OCI-LY1 (cell line): ENCODE results near the gene EVA1A.

Source experiments
- H2AFZ ChIP-seq: fragments of 200-600 bp; sonication (generic), shearing (Covaris generic); 2 replicates; pipeline ENCODE4 v1.6.0; 2014; ENCODE audit warnings: antibody characterized with exemption, mild to moderate bottlenecking, low read length
- H3F3A ChIP-seq: fragments of 200-600 bp; sonication (generic), shearing (Covaris generic); 2 replicates; pipeline ENCODE4 v1.6.0; 2014; ENCODE audit warnings: mild to moderate bottlenecking, antibody characterized with exemption, low read length, moderate library complexity; ENCODE audit not compliant: insufficient read depth
- H3K27ac ChIP-seq: fragments of 200-600 bp; sonication (generic); 2 replicates; pipeline ENCODE4 v1.5.1; 2014; ENCODE audit warnings: low read length, mixed run types, mild to moderate bottlenecking, low read depth; ENCODE audit not compliant: poor library complexity, severe bottlenecking
- H3K27me3 ChIP-seq: fragments of 200-600 bp; sonication (generic); 2 replicates; pipeline ENCODE4 v1.6.0; 2014; ENCODE audit warnings: antibody characterized with exemption, mild to moderate bottlenecking, low read length, moderate library complexity; ENCODE audit not compliant: insufficient read depth
- H3K36me3 ChIP-seq: fragments of 200-600 bp; sonication (generic); 2 replicates; pipeline ENCODE4 v1.6.1; 2014; ENCODE audit warnings: mild to moderate bottlenecking, antibody characterized with exemption, low read length, moderate library complexity, mixed read lengths; ENCODE audit not compliant: insufficient read depth
- H3K4me1 ChIP-seq: fragments of 200-600 bp; sonication (generic); 2 replicates; pipeline ENCODE4 v1.5.1; 2014; ENCODE audit warnings: mild to moderate bottlenecking, low read length, moderate library complexity; ENCODE audit not compliant: insufficient read depth, severe bottlenecking
- H3K4me2 ChIP-seq: fragments of 200-600 bp; sonication (generic), shearing (Covaris generic); 2 replicates; pipeline ENCODE4 v1.6.1; 2014; ENCODE audit warnings: low read length
- H3K4me3 ChIP-seq: fragments of 200-600 bp; sonication (generic); 2 replicates; pipeline ENCODE4 v1.5.1; 2014; ENCODE audit warnings: low read length, low read depth, mild to moderate bottlenecking, mixed read lengths; ENCODE audit not compliant: poor library complexity, severe bottlenecking
- H3K79me2 ChIP-seq: fragments of 200-600 bp; shearing (Covaris generic); 2 replicates; pipeline ENCODE4 v1.6.1; 2016; ENCODE audit warnings: mixed run types, low read length, mixed read lengths; ENCODE audit not compliant: insufficient read depth
- H3K9ac ChIP-seq: fragments of 200-600 bp; sonication (generic), shearing (Covaris generic); 2 replicates; pipeline ENCODE4 v1.6.1; 2014; ENCODE audit warnings: mild to moderate bottlenecking, low read length, mixed read lengths
- H3K9me2 ChIP-seq: fragments of 200-600 bp; sonication (generic), shearing (Covaris generic); 2 replicates; pipeline ENCODE4 v1.6.1; 2014; ENCODE audit warnings: low read depth, mild to moderate bottlenecking, low read length, mixed read lengths
- H3K9me3 ChIP-seq: fragments of 200-600 bp; shearing (Covaris generic); 2 replicates; pipeline ENCODE4 v1.6.1; 2014; ENCODE audit warnings: low read length, mixed read lengths
- H4K20me1 ChIP-seq: fragments of 200-600 bp; sonication (generic), shearing (Covaris generic); 2 replicates; pipeline ENCODE4 v1.6.0; 2016; ENCODE audit warnings: mild to moderate bottlenecking, low read length; ENCODE audit not compliant: insufficient read depth
- CTCF ChIP-seq: fragments of 200-600 bp; sonication (generic), shearing (Covaris generic); IDR thresholded peaks from 2 replicates; pipeline ENCODE4 v1.5.1; 2017; ENCODE audit warnings: mild to moderate bottlenecking, antibody characterized with exemption, low read length, moderate library complexity, mixed read lengths
- EZH2 ChIP-seq: fragments of 200-600 bp; sonication (generic), shearing (Covaris generic); IDR thresholded peaks from 2 replicates; pipeline ENCODE4 v1.8.0; 2017; ENCODE audit warnings: borderline replicate concordance, mixed run types, mild to moderate bottlenecking, antibody characterized with exemption, low read length, moderate library complexity, mixed read lengths

The EVA1A gene

GRCh38 chr2:75506101-75506697 lies 54.5 kb downstream of the EVA1A start:
- no peaks in the 10 kb centered on the region for H3K4me1 ChIP-seq
- no peaks in the 10 kb centered on the region for H3K36me3 ChIP-seq
- no peak overlapping the region for H3K4me2 ChIP-seq
- H3K9ac ChIP-seq = no peak overlapping the region
- H3K79me2 ChIP-seq = no peaks in the 10 kb centered on the region
- no peak overlapping the region for H2AFZ ChIP-seq
- H3K4me3 ChIP-seq = no peak overlapping the region
- H3K27me3 ChIP-seq = no peaks in the 10 kb centered on the region
- H3K9me3 ChIP-seq = no peaks in the 10 kb centered on the region
- TF ChIP-seq CTCF (no peak), EZH2 (no peak)
- no peaks in the 10 kb centered on the region for H3K9me2 ChIP-seq
- no peaks in the 10 kb centered on the region for H3F3A ChIP-seq
- H4K20me1 ChIP-seq = no peaks in the 10 kb centered on the region
- H3K27ac ChIP-seq = no peak overlapping the region

- Histone ChIP-seq H3K4me1 (no peaks in the 10 kb centered on the region), H4K20me1 (no peaks in the 10 kb centered on the region), H3K9me2 (no peaks in the 10 kb centered on the region), H3K79me2 (no peaks in the 10 kb centered on the region), H3K27me3 (no peaks in the 10 kb centered on the region), H3K9ac (no peak overlapping the region), H3K9me3 (no peaks in the 10 kb centered on the region), H3F3A (no peaks in the 10 kb centered on the region), H3K27ac (no peak overlapping the region), H3K36me3 (no peaks in the 10 kb centered on the region), H3K4me3 (no peak overlapping the region), H2AFZ (no peak overlapping the region), H3K4me2 (no peak overlapping the region)
- no peak for TF ChIP-seq EZH2
- TF ChIP-seq CTCF = no peak
Observed at GRCh38 chr2:75505012-75505411, 55.7 kb downstream of the EVA1A start.

- no peaks in the 10 kb centered on the region for H3F3A ChIP-seq
- no peak overlapping the region for H2AFZ ChIP-seq
- H3K4me3 ChIP-seq = no peak overlapping the region
- H3K4me2 ChIP-seq = no peak overlapping the region
- H3K9ac ChIP-seq = no peak overlapping the region
- TF ChIP-seq EZH2 = no peak
- TF ChIP-seq CTCF = no peak
- no peaks in the 10 kb centered on the region for H3K4me1 ChIP-seq
- no peaks in the 10 kb centered on the region for H3K27me3 ChIP-seq
- no peaks in the 10 kb centered on the region for H3K36me3 ChIP-seq
- H4K20me1 ChIP-seq = no peaks in the 10 kb centered on the region
- no peaks in the 10 kb centered on the region for H3K9me3 ChIP-seq
- H3K9me2 ChIP-seq = no peaks in the 10 kb centered on the region
- H3K27ac ChIP-seq = no peak overlapping the region
- no peaks in the 10 kb centered on the region for H3K79me2 ChIP-seq
Observed at GRCh38 chr2:75503048-75503607, 57.6 kb downstream of the EVA1A start.
